GM10266 (cell line): ENCODE results near the gene ALOX12.
"Not testable (repeated sequence)": the region's sequence is repeated elsewhere in the genome, so short reads cannot be mapped to it uniquely, and the experiment has no call there.

Source experiments
- DNase-seq: peaks from one replicate; pipeline ENCODE4 v3.0.0; 2012; ENCODE audit errors: extremely low spot score
- CTCF ChIP-seq: IDR thresholded peaks from 2 replicates; pipeline ENCODE4 v1.5.1; 2012; ENCODE audit warnings: mild to moderate bottlenecking, low read depth; ENCODE audit not compliant: control insufficient read depth, insufficient read depth; ENCODE audit errors: missing control alignments

ALOX12 gene

GRCh38 chr17:6969323-6969726, 26.5 kb upstream of the ALOX12 start:
- TF ChIP-seq CTCF = no peak
- DNase-seq = no peak

GRCh38 chr17:6970992-6971391, 24.9 kb upstream of the ALOX12 start:
- no peak for DNase-seq
- TF ChIP-seq CTCF = no peak

GRCh38 chr17:6979440-6979839, 16.4 kb upstream of the ALOX12 start:
- not testable (repeated sequence) for DNase-seq

- TF ChIP-seq CTCF = no peak
- no peak for DNase-seq
Measured at GRCh38 chr17:6981426-6981825, 14.4 kb upstream of the ALOX12 start.

- no peak for DNase-seq
- no peak for TF ChIP-seq CTCF
Measured at GRCh38 chr17:6985266-6985665, 10.6 kb upstream of the ALOX12 start.

- TF ChIP-seq CTCF = no peak
- DNase-seq = no peak
Measured at GRCh38 chr17:6986676-6987075, 9.2 kb upstream of the ALOX12 start.

- DNase-seq = no peak
- TF ChIP-seq CTCF = no peak
Measured at GRCh38 chr17:6989779-6990178, 6.1 kb upstream of the ALOX12 start.

- DNase-seq = not testable (repeated sequence)
Measured at GRCh38 chr17:6993613-6994056, 2.2 kb upstream of the ALOX12 start.
